K562 (cell line): ENCODE data around the gene FTL. TPM values are rescaled to one million over a fixed set of nuclear protein-coding genes. Genes with fewer than 3 reads are reported as not detected.

Experiments
- CBX1 ChIP-seq: sonication (generic); IDR thresholded peaks from 2 replicates; pipeline ENCODE4 v1.6.1; 2016; ENCODE audit warnings: antibody characterized with exemption, low read depth, mild to moderate bottlenecking
- CTBP1 ChIP-seq: fragments of 450-650 bp; IDR thresholded peaks from 2 replicates; pipeline ENCODE4 v1.6.1; 2016; ENCODE audit warnings: borderline replicate concordance
- ETV5 ChIP-seq: sonication (generic); formaldehyde crosslinking; IDR thresholded peaks from 2 replicates; pipeline ENCODE4 v1.4.0; 2020; ENCODE audit warnings: low read depth, mild to moderate bottlenecking, missing genetic modification reagents
- GABPA ChIP-seq: fragments of 200-800 bp; sonication (Bioruptor generic); conservative IDR thresholded peaks from 2 replicates; pipeline ENCODE4 v1.6.1; 2016; ENCODE audit warnings: low read depth, missing genetic modification characterization, missing compliant biosample characterization
- NFYB ChIP-seq: IDR thresholded peaks from 2 replicates; pipeline ENCODE4 v1.6.1; 2011; ENCODE audit warnings: mild to moderate bottlenecking, moderate library complexity; ENCODE audit not compliant: insufficient read length; ENCODE audit errors: extremely low read depth
- POLR2B ChIP-seq: fragments of 450-650 bp; IDR thresholded peaks from 2 replicates; pipeline ENCODE4 v1.6.1; 2018; ENCODE audit warnings: low read depth; ENCODE audit not compliant: partially characterized antibody
- TOE1 ChIP-seq, 2 experiments: fragments of 450-650 bp in 1 of 2; sonication (generic) in 1 of 2; formaldehyde crosslinking in 1 of 2; IDR thresholded peaks; 2 replicates each; pipeline versions ENCODE4 v1.7.1 to v1.8.0; 2016 to 2022; ENCODE audit warnings: borderline replicate concordance in 2 of 2, mild to moderate bottlenecking in 2 of 2, antibody characterized with exemption in 1 of 2, inconsistent platforms in 1 of 2, low read depth in 1 of 2, missing genetic modification reagents in 1 of 2, moderate library complexity in 1 of 2
- XRCC5 ChIP-seq: fragments of 200-400 bp; formaldehyde crosslinking; IDR thresholded peaks from 2 replicates; pipeline ENCODE4 v1.6.1; 2017; ENCODE audit warnings: low read depth, mild to moderate bottlenecking, low read length
- ZNF184 ChIP-seq: sonication (generic); formaldehyde crosslinking; IDR thresholded peaks from 2 replicates; pipeline ENCODE4 v1.5.0; 2020; ENCODE audit warnings: missing genetic modification reagents
- polyA plus RNA-seq, 8 experiments: library from polyadenylated mRNA; depleted of rRNA in 4 of 8; stranded (reverse) in 5 of 8; unstranded in 3 of 8; fragments of >200 nt; fragmentation: Nextera tagmentation in 2 of 8; fragmentation: Illumina TruSeq in 1 of 8; extraction: Ambion mirVana in 2 of 8; extraction: Trizol in 1 of 8; gene quantifications; 2 replicates each; pipeline versions ENCODE4 v1.2.1 to v1.2.3, GENCODE V29; 2011 to 2014; ENCODE audit warnings: inconsistent platforms in 1 of 8, missing spikeins in 1 of 8
- total RNA-seq, 7 experiments: library from RNA; depleted of rRNA in 6 of 7; stranded (reverse); fragments of >200 nt in 6 of 7; fragmentation: Illumina TruSeq in 2 of 7; extraction: Trizol in 2 of 7; gene quantifications; 2 replicates each; pipeline versions ENCODE4 v1.2.1 to v1.2.3, GENCODE V29; 2011 to 2021; ENCODE audit warnings: low replicate concordance in 1 of 7
- TF ChIP-seq, protein P1 (sequence below): sonication (generic); formaldehyde crosslinking; IDR thresholded peaks from 2 replicates; pipeline ENCODE4 v1.8.1; 2023; ENCODE audit warnings: mild to moderate bottlenecking, missing genetic modification reagents

The FTL gene
- total and polyA plus RNA-seq, 9 of the 15 experiments (the other 6 are each of a cell fraction or from before 2014, with no cell fraction given): 1,231 to 27,415 (median 3,965) TPM

DNA sequence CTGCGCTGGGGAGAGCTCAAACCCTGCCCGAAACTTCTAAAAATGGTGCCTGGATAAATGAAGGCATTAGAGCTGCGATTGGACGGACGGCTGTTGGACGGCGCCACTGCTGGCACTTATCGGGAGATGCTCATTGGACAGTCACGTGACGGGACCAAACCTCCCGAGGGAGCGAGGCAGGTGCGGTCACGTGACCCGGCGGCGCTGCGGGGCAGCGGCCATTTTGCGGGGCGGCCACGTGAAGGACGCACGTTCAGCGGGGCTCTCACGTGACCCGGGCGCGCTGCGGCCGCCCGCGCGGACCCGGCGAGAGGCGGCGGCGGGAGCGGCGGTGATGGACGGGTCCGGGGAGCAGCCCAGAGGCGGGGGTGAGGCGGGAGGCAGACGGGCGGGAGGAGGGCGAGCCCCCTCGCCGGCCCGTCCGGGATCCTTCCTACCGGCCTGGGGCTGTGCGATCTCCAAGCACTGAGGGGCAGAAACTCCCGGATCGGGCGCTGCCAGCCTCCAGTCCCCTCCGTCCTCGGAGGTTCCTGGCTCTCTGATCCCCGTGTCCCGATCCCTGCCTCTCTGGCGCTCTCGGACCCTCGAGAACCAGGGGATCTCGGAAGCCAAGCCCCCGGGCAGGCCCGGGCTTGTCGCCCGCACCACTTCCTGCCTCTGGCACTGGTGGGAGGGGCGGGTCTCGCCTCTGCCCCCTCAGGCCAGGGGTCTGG is 10.4 kb upstream of the FTL start, which contains the start of gene BAX (continued):
- TF ChIP-seq, protein P1, sequence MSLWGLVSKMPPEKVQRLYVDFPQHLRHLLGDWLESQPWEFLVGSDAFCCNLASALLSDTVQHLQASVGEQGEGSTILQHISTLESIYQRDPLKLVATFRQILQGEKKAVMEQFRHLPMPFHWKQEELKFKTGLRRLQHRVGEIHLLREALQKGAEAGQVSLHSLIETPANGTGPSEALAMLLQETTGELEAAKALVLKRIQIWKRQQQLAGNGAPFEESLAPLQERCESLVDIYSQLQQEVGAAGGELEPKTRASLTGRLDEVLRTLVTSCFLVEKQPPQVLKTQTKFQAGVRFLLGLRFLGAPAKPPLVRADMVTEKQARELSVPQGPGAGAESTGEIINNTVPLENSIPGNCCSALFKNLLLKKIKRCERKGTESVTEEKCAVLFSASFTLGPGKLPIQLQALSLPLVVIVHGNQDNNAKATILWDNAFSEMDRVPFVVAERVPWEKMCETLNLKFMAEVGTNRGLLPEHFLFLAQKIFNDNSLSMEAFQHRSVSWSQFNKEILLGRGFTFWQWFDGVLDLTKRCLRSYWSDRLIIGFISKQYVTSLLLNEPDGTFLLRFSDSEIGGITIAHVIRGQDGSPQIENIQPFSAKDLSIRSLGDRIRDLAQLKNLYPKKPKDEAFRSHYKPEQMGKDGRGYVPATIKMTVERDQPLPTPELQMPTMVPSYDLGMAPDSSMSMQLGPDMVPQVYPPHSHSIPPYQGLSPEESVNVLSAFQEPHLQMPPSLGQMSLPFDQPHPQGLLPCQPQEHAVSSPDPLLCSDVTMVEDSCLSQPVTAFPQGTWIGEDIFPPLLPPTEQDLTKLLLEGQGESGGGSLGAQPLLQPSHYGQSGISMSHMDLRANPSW (CRISPR knock-in tag): 0 out of 2 replicates have a peak, but pooled peaks have one; percentile 75
- no peak for TF ChIP-seq ZNF184 (CRISPR knock-in tag)
- TF ChIP-seq CBX1: peak; percentile 88
- peak; percentile 24; the same call in 1 of the 2 replicates for TF ChIP-seq GABPA
- TF ChIP-seq CTBP1: peak; percentile 94
- TF ChIP-seq TOE1 (IDR thresholded peaks at IDR 0.05; ENCODE audit: borderline replicate concordance): peak; percentile 100
- no peak for TF ChIP-seq TOE1 (CRISPR knock-in tag; IDR thresholded peaks at IDR 0.05; ENCODE audit: borderline replicate concordance, low read depth)
- TF ChIP-seq XRCC5: 0 out of 2 replicates have a peak, but pooled peaks have one; percentile 18
- TF ChIP-seq ETV5: peak; percentile 59
- TF ChIP-seq POLR2B: no peak
- TF ChIP-seq NFYB: peak; percentile 53
